ENCODE data around the gene DGCR8.

The DGCR8 gene

DNA sequence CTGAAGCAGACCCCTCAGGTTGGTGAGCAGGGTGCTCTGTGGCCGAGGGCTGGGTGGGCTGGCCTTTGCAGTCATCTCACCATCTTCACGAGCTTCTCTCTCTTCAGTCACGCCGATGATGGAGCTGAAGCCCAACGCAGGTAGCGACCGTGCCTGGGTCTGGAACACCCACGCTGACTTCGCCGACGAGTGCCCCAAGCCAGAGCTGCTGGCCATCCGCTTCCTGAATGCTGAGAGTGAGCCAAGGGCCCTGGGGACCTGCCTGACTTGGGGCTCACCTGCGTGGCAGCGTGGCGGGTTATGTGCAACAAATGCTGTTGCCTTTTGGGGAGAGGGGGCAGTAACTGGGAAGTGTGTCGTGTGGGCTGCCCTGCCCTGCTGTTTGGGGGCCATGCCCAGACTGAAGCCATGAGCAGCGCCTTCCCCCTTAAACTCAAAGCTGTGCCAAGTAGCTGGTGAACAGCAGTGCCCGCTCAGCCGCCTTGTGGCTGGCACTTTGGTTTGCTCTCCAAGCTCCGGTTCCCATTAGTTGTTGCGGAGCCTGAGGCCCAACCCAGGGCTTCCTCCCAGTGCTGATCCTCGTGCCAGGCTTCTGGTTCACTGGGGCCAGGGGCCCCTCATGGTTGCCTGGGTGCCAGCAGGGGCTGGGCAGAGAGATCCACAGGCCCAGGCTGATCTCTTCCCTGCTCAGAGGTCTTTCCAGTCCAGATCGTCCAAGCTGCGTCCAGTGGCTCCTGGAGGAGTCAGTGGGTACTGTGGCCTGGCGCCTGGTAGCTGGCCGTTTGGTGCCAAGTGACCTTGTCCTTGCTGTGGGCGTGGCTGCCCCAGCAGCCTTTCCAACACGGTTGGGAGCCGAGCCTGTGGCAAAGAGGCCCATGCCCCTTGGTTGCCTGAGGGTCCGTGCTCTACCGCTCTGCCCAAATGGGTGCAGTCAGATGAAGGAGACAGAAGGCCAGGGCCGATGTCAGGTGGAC lies 45.4 kb downstream of the DGCR8 start:
- TF ChIP-seq, protein P1, sequence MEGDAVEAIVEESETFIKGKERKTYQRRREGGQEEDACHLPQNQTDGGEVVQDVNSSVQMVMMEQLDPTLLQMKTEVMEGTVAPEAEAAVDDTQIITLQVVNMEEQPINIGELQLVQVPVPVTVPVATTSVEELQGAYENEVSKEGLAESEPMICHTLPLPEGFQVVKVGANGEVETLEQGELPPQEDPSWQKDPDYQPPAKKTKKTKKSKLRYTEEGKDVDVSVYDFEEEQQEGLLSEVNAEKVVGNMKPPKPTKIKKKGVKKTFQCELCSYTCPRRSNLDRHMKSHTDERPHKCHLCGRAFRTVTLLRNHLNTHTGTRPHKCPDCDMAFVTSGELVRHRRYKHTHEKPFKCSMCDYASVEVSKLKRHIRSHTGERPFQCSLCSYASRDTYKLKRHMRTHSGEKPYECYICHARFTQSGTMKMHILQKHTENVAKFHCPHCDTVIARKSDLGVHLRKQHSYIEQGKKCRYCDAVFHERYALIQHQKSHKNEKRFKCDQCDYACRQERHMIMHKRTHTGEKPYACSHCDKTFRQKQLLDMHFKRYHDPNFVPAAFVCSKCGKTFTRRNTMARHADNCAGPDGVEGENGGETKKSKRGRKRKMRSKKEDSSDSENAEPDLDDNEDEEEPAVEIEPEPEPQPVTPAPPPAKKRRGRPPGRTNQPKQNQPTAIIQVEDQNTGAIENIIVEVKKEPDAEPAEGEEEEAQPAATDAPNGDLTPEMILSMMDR (IDR thresholded peaks at IDR 0.05; ENCODE audit: borderline replicate concordance, insufficient read depth, low read depth, low read length) = no peak

DNA sequence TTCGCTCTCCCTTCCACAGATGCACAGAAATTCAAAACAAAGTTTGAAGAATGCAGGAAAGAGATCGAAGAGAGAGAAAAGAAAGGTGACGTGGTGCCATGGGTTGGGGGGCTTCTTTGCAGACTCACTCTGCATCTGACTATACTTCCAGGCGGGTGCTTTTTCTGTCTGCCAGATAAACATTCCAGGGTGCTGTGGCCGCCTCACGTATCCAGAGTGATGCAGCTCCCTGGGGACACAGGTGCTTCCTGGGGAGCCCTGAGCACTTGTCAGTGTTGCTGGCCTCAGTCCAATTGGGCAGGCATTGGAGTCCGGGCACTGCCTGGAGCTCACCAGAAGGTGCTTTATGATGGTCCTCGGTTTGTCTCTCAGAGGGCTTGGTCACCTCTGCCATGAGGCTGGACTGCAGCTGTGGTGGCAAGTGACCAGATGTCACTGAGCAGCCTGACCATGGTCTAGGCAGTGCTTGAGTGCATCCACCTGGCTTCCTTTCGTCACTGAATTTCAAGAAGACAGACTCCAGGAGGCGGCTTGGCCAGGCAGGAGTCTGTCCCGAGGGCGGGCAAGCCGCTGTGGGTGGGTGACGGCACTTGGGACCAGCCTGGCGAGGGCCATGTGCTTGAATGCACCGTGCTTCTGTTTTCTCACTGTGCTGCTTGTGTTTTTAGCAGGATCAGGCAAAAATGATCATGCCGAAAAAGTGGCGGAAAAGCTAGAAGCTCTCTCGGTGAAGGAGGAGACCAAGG lies 46.4 kb downstream of the DGCR8 start:
- TF ChIP-seq, protein P1 (IDR thresholded peaks at IDR 0.05; ENCODE audit: borderline replicate concordance, insufficient read depth, low read depth, low read length) = no peak
- H3K4me3 ChIP-seq (ENCODE audit: low read depth, low read length) = no peak overlapping the region

More for the DNA sequence above, 45.4 kb downstream of the DGCR8 start:
- H3K4me3 ChIP-seq (ENCODE audit: low read depth, low read length) = no peak overlapping the region

DNA sequence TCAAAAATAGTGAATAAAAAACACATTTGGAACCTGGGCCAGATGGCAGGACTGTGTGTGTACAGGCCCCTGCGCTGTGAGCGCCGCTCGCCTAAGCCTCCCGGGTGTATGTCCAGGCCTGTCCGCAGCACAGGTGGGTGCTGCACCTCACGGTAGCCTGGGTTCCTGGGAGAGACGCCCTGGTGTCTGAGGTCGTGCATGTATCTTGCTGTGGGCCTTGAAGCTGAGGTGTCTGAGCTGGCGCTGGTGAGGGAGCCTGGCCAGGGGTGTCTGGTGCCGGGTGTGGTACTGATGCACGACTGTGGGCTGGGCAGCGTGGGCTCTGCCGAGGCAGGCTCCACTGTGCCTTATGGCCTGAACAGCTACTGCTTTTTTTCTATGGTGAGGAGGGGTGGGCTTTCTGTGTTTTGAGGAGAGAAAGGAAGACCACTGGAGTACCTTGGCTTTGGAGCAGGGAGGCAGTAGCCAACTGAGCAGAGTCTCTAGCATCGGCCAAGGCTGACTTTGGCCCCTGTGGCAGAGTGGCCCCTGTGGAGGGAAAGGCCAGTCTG lies 47.4 kb downstream of the DGCR8 start:
- TF ChIP-seq, protein P1 (IDR thresholded peaks at IDR 0.05; ENCODE audit: borderline replicate concordance, insufficient read depth, low read depth, low read length) = no peak
- no peak overlapping the region for H3K4me3 ChIP-seq (ENCODE audit: low read depth, low read length)

DNA sequence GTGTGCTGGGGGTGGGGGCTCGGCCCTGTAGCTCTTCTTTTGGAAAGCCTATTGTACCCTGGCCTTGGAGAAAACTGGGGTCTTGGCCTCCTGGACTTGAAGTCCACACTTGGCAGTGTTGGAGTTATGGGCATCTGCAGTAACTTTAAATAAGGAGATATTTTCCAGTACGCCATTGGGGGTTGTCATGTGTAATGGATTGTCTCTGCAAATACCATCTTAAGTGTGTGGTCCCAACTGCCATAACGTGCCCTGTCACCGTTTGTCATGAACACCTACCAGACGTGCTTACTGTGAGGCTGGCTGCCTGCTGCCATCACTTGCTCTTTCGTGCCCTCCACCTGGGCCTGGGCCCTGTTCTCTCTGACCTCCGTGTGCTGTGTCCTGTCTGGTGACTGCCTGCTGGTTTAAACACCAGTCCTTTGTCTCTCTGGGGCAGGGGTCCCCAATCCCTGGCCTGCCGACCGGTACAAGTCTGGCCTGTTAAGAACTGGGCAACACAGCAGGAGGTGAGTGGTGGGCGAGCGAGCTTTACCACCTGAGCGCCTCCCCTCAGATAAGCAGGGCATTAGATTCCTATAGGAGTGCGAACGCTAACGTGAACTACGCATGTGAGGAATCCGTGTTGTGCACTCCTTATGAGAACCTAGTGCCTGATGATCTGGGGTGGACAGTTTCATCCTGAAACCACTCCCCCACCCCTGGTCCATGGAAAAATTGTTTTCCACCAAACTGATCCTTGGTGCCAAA lies 48.0 kb downstream of the DGCR8 start:
- TF ChIP-seq, protein P1 (IDR thresholded peaks at IDR 0.05; ENCODE audit: borderline replicate concordance, insufficient read depth, low read depth, low read length) = no peak
- no peak overlapping the region for H3K4me3 ChIP-seq (ENCODE audit: low read depth, low read length)

DNA sequence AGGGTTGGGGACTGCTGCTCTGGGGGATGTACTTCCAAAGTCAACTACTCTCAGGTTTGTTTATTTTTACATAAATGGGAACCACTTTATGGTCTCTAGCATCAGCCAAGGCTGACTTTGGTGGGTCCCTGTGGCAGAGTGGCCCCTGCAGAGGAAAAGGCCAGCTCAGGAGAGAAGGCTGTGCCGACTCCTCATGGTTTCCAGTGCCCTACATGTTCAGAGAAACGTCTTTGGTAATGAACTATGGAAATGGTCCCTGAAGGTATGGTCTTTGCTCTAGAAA lies 48.5 kb downstream of the DGCR8 start:
- TF ChIP-seq, protein P1 (IDR thresholded peaks at IDR 0.05; ENCODE audit: borderline replicate concordance, insufficient read depth, low read depth, low read length) = no peak
- no peak overlapping the region for H3K4me3 ChIP-seq (ENCODE audit: low read depth, low read length)

DNA sequence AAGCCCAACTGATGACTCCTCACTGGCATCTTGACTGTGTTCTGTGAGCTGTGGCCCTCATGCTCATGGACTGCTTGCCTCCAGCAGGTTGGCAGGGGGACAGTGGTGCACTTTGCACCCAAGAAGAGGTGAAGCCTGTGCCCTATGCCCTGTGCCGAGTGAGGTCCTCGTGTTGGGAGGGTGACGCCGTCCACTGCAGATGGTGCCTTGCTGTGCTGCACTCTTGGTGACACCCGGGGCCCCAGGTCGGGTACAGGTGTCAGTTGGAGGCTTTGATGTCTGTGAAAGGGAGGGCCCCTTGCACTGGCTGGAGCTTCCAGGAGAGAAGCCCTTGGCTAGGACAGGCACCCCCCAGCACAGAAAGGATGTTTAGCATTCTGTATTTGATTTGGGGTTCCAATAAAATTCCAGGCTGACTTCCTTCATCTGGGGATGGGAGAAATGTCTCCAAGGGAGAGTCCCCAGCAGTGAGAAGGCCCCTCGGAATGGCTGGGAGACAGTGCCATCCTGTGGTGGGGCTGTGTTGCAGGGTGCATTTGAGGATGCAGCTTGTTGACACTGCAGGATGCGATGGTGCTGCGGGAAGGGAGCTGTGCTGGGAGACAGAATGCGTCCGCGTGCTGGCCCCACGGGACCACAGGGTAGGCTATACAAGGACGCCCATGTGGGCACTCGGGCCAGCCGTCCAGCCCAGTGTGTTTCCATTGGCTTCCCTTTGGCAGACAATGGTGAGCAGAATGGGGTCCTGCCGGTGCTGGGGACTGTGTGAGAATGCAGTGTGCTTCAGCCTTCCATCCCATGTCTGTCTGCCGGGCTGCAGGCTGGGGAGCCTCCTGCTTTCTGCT lies 49.1 kb downstream of the DGCR8 start:
- TF ChIP-seq, protein P1 (IDR thresholded peaks at IDR 0.05; ENCODE audit: borderline replicate concordance, insufficient read depth, low read depth, low read length) = peak; percentile 55; the same call in 1 of the 2 replicates
- no peak overlapping the region for H3K4me3 ChIP-seq (ENCODE audit: low read depth, low read length)

Data from GM12875 (cell line).